LHCN-M2 (cell line): ENCODE results near the gene NOL8. TPM values are rescaled to one million over a fixed set of nuclear protein-coding genes. Genes with fewer than 3 reads are reported as not detected.

Experiments used
- DNase-seq: peaks from one replicate; pipeline ENCODE4 v3.0.0-alpha.2; 2012; ENCODE audit warnings: low read depth
- total RNA-seq: library from RNA; depleted of rRNA; stranded (reverse); fragments of >200 nt; gene quantifications from 2 replicates; pipeline ENCODE4 v1.2.3, GENCODE V29; 2014

NOL8 gene
- total RNA-seq, 1 experiment from 2014 or later = 27.3 TPM

GRCh38 chr9:92312887-92313623 is 12.1 kb downstream of the NOL8 start:
- DNase-seq = no peak

DNA sequence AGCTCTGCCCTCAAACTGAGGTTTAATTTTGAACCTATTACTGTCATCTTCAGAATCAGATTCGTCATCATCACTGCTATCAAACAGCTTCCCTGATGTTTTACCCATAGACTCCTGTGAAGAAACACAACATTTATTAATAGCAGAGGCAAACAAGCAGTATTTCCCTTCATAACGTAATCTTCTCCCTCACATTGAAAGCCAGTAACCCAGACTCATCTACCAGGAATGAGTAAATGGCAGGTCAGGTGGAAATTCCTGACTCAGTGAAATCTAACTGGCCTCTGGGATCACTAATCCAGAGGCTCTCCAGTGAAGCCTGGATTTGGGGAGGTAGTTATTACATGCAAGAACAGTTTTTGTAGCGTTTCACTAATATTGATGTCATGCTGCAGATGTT is 14.6 kb downstream of the NOL8 start:
- DNase-seq = peak; percentile 7

DNA sequence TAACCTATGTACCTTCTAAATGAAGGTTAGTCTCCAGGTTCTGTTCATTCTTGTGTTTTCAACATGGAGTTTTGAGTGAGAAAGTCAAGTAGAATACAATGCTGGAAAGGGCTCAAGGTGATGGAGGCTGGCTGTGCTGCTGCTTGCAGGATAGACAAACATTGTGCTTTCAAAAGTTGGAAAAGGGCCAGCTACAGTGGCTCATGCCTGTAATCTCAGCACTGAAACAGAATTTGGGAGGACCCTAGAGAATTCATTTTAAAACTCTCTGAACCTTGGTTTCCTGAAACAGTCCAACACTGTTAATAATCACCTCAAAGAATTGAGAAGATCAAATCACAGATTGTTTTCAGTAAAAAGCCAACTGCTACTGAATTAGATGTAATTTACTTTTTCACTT is 16.3 kb downstream of the NOL8 start:
- DNase-seq = no peak

DNA sequence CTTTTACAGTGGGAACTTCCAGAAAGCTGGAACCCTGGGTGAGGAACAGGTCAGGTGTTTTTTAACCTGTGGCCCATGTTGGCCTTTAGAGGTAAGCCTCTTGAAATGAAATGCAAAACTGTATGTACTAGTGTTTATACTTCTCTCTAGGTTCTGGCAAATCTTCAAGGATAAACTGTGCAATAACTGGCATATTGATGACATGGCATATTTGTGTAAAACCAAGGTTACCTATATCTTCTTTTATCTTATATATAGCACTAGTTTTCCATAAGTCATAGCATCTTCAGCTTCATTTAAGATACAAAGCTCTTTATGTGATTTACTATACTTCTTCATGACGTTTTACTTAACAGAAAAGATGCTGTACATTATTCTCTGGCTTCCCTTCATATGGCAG is 24.2 kb downstream of the NOL8 start:
- no peak for DNase-seq

DNA sequence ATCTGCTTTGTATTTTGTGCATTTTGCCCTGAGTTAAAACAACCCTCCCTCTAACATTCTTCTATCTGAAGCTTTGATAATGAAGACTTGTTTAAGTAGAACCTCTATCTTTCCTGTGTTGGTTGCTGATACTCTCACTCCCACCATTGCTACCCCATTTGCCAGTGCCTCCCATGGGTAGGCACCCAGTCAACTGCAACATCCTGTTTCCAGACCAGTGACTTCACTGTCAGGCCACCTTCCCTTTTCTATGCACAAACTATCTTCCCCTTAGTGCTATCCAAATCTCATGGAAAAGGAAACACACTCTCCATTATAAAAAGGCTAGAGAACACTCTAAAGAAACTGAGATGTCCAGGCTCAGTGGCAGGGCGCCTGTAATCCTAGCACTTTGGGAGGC is 26.0 kb downstream of the NOL8 start:
- no peak for DNase-seq

GRCh38 chr9:92298036-92298435 is 27.1 kb downstream of the NOL8 start:
- DNase-seq = no peak

DNA sequence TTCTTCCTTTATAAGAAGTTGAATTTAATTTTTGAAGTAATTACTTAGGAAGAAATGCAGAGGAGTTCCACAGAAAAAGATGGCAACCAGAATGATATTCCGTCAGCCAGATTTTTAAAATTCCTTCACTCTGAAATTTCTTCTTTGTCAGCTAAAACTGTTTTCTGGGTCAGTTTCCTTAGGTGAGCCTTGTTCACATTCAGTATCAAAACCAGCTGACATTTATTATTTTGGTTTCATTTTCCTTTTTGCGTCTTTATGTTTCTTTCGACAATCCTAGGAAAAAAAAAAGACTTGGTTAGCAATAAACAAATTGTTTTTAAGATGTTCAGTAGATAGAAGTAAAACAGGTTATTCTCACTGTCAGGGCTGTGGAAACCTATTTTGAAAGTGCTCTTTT is 27.5 kb downstream of the NOL8 start:
- no peak for DNase-seq

- DNase-seq = no peak
These were observed 29.3 kb downstream of the NOL8 start for GRCh38 chr9:92295827-92296258.

- no peak for DNase-seq
These were observed 29.8 kb downstream of the NOL8 start for GRCh38 chr9:92295240-92295790.

DNA sequence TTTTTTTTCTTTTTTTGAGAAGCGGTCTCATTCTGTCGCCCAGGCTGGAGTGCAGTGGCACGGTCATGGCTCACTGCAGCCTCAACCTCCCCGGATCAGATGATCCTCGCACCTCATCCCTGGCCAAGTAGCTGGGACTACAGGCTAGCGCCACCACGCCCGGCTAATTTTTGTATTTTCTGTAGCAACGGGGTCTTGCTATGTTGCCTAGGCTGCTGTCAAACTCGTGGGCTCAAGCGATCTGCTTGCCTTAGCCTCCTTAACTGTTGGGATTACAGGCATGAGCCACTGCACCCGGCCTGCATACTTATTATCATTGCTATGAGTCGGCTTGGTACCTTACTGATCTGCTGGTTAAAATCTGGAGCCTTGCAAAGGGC is 30.9 kb downstream of the NOL8 start:
- peak; percentile 28 for DNase-seq

- DNase-seq = peak; percentile 97
These were observed 31.5 kb downstream of the NOL8 start, which contains the start of gene IARS1 for GRCh38 chr9:92293452-92294296. Gene IARS1 (minus strand): TSS chr9:92293697. CDS start chr9:92289419, 4,278 bp downstream.

DNA sequence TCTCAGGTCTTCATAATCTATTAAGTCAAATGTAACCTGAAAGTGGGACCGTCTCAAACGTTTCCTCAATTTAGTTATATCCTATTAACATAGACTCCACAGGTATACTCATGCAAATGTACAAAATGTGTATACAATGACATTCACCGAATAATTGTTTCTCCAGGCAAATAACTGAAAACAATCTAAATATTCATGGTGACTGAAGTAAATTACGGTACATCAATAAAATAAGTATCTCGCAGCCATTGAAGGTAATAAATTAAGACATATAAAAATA is 32.1 kb downstream of the NOL8 start:
- DNase-seq = no peak

DNA sequence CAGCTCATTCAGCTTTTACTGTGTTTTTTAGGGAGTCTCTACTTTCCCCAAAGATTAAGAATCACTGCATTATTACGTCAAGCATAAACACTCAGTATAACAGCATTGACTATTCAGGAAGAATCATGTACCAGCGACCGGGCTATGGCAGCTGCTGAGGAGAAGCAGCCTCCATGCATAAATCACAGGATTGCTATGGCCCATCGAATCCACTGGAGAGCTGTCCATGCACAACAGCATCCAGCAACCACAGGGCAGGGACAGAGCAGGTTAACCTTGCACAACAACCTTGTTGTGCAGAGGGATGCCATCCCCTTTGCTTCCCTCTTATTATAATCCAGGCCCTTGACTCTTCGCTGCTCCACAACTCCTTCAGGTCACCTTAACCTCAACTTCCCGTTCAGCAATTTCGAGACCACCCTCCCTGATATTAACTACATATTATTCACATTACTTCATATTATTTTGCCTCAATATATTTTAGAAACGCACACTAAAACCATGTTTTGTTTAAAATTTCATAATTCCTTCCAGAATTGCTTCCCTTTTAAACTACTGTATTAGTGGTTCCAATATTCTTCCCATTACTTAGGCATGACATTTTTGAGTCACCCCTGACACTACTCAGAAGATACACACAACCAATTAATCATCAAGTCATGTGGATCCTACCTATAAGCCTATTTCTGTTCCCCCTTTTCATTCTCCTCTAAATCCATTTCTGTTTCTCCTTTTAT is 32.6 kb downstream of the NOL8 start:
- peak; percentile 9 for DNase-seq

- no peak for DNase-seq
These were observed 33.6 kb downstream of the NOL8 start for GRCh38 chr9:92291577-92291976.

DNA sequence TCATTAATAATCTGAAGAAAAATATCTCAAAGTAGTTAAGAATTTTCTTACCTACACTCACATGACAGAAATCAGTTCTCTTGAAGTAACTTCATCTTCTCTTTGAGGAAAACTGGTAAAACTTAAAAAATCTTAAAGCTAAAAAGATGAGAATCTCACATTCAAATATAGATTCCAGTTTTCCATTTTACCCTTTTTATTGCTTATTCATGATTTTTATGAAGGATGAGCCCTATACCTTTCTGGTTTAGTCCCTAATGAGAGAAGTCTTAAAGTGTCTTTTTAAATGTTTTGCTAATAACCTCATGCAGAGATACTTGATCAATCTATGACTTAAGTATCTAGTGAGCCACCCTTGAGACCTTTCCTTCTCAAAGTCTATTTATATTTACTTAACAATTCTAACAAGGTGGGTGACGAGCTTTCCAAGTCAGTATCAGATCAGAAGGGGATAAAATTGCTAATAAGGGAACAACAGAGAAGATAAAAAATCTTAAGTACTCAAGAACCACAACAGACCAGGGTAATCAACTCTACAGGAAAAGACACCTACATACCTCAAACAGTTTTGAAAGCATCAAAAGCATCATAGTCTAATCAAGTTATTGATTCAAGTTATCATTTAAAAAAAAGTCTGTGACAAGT is 34.2 kb downstream of the NOL8 start:
- no peak for DNase-seq

DNA sequence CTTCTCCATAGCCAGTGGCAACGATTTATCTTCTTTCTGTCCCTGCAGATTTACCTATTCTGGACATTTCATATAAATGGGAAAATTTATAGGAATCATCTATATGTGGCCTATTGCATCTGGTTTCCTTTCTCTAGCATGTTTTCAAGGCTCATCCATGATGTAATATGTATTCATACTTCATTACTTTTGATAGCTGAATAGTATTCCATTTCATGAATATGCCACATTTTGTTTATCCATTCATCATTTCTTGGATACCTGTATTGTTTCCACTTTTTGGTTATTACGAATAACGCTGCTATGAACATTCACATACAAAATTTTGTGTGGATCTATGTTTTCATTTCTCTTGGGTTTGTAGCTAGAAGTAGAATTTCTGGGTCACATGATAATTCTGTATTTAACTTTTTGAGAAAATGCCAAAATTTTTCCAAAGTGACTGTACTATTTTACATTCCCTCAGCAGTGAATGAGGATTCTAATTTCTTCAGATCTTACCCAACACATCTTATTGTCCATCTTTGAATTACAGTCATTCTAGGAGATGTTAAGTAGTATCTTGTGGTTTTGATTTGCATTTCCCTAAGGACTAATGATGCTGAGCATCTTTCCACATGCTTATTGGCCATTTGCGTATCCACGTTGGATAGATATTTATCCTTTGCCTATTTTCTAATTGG is 35.3 kb downstream of the NOL8 start:
- DNase-seq = peak; percentile 38

GRCh38 chr9:92279302-92279701 is 45.8 kb downstream of the NOL8 start:
- no peak for DNase-seq

DNA sequence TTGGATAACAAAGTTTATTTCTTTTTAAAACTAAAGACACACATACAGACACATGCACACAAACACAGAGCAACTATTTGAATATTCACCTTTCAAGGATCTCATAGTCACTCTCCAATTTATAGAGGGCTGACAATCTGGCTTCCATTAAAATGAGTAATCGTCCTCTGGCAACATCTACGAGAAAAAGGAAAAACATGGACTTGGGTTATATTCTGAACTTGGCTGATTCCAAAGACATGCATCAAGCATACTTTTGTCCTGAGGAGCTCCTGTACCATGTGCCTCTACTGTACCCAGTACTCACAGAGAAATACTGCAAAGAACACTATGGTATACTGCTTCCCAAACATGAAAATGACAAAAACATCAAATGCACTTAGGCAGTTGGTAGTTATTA is 47.0 kb downstream of the NOL8 start:
- DNase-seq = peak; percentile 4

DNA sequence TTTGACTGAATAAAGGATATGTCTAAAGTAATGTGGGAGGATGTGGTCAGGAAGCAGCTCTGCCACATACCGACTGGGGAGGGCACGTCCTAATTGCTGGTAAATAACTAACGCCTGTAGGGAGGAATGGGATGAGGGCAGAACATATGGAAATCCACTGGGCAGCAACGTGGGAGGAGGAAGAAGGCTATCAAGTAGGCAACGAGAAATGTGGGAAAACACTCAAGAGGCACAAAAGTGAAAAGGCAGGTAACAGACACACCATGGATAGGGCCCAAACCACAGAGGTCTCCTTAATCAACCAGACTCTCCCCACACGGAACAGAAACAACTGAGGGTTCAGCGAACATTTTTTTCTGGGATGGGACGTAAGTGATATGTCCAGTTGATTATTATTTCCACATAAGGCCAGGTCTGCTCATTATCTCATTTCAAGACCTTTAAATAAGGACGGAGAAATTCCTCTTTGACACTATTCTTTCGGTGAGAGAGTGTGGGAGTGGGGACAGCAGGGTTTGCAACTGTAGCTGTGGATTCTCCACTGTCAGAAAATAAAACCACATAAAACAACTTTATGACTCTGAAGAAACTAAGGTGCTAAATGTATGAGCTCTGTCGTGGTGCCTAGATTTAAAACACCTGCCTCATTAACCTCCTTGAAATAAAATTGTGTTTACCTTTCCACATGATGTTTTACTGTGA is 48.7 kb downstream of the NOL8 start:
- no peak for DNase-seq

GRCh38 chr9:92275541-92275940 is 49.6 kb downstream of the NOL8 start:
- DNase-seq = no peak
